ENCODE measurements around the gene PPP1R18.
"Not testable (repeated sequence)": the region's sequence is repeated elsewhere in the genome, so short reads cannot be mapped to it uniquely, and the experiment has no call there.

The PPP1R18 gene

DNA sequence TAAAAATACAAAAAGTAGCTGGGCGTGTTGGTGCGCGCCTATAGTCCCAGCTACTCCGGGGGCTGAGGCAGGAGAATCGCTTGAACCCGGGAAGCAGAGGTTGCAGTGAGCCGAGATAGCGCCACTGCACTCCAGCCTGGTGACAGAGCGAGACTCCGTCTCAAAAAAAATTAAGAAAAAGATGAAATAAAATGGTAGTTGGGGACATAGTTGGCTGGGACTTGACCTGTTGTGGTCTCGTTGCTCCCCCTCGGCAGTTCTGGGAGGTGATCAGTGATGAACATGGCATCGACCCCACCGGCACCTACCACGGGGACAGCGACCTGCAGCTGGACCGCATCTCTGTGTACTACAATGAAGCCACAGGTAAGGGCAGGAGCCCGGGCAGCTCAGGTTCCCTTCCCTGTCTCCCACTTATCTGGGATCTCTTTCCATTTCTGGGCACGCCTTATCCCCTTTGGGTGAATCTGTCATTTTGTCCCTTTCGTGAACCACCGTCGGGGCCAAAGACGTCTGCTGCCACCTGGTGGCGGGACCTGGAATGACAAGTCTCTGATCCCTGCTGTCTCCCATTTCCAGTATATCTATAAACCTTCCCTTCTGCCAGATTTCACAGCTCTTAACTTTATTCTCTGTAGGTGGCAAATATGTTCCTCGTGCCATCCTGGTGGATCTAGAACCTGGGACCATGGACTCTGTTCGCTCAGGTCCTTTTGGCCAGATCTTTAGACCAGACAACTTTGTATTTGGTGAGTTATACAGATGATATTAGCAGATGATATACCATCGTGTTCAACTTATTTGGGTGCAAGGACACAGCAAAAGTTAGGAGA lies 36.1 kb upstream of the PPP1R18 start:
- peak; percentile 85 to 94 for DNase-seq (ENCODE audit: low spot score in 2 of 2)
- no peak for ATAC-seq
- Mint-ChIP-seq H3K9me3 (no peaks in the 10 kb centered on the region), H3K36me3 (peaks cover 82% of the 10 kb centered on the region), H3K4me1 (peaks cover 61% of the 10 kb centered on the region), H3K4me3 (peak overlapping the region; percentile 94), H3K27ac (peak overlapping the region; percentile 96)

GRCh38 chr6:30722025-30722279 lies 35.5 kb upstream of the PPP1R18 start:
- peaks cover 67% of the 10 kb centered on the region for H3K4me1 Mint-ChIP-seq
- peaks cover 82% of the 10 kb centered on the region for H3K36me3 Mint-ChIP-seq
- ATAC-seq; DNase-seq (ENCODE audit: low spot score in 2 of 2); H3K9me3 Mint-ChIP-seq: not testable (repeated sequence)
- peak overlapping the region; percentile 94 for H3K4me3 Mint-ChIP-seq
- peak overlapping the region; percentile 96 for H3K27ac Mint-ChIP-seq

GRCh38 chr6:30721198-30722024 lies 35.0 kb upstream of the PPP1R18 start:
- Mint-ChIP-seq H3K27ac (peak overlapping the region; percentile 96), H3K4me3 (peak overlapping the region; percentile 94), H3K36me3 (peaks cover 82% of the 10 kb centered on the region), H3K4me1 (peaks cover 72% of the 10 kb centered on the region), H3K9me3 (no peaks in the 10 kb centered on the region)
- ATAC-seq: peak; percentile 48
- DNase-seq (ENCODE audit: low spot score in 2 of 2): peak; percentile 95 to 97

GRCh38 chr6:30720738-30721197 lies 34.3 kb upstream of the PPP1R18 start:
- ATAC-seq: no peak
- Mint-ChIP-seq H3K4me1 (peaks cover 76% of the 10 kb centered on the region), H3K4me3 (peak overlapping the region; percentile 94), H3K9me3 (no peaks in the 10 kb centered on the region), H3K27ac (peak overlapping the region; percentile 96), H3K36me3 (peaks cover 77% of the 10 kb centered on the region)
- peak; percentile 45 to 84 for DNase-seq (ENCODE audit: low spot score in 2 of 2)

- Mint-ChIP-seq H3K4me1 (peaks cover 72% of the 10 kb centered on the region), H3K4me3 (peak within 1 kb of the TSS; percentile 94), H3K36me3 (peaks cover 77% of the 10 kb centered on the region), H3K9me3 (no peaks in the 10 kb centered on the region), H3K27ac (peak within 1 kb of the TSS; percentile 96)
- DNase-seq (ENCODE audit: low spot score in 2 of 2): peak; percentile 79 to 95
- ATAC-seq: peak; percentile 78
These were observed 33.6 kb upstream of the PPP1R18 start, which contains the start of gene TUBB for GRCh38 chr6:30719791-30720737. Gene TUBB, plus strand, starts transcription at chr6:30720352. Its CDS starts 155 bp downstream, at chr6:30720507.

GRCh38 chr6:30719356-30719755 lies 32.9 kb upstream of the PPP1R18 start:
- ATAC-seq (no peak), DNase-seq (ENCODE audit: low spot score in 2 of 2) (no peak)
- Mint-ChIP-seq H3K27ac (peak overlapping the region; percentile 96), H3K9me3 (no peaks in the 10 kb centered on the region), H3K4me3 (peak overlapping the region; percentile 94), H3K4me1 (peaks cover 70% of the 10 kb centered on the region), H3K36me3 (peaks cover 77% of the 10 kb centered on the region)

DNA sequence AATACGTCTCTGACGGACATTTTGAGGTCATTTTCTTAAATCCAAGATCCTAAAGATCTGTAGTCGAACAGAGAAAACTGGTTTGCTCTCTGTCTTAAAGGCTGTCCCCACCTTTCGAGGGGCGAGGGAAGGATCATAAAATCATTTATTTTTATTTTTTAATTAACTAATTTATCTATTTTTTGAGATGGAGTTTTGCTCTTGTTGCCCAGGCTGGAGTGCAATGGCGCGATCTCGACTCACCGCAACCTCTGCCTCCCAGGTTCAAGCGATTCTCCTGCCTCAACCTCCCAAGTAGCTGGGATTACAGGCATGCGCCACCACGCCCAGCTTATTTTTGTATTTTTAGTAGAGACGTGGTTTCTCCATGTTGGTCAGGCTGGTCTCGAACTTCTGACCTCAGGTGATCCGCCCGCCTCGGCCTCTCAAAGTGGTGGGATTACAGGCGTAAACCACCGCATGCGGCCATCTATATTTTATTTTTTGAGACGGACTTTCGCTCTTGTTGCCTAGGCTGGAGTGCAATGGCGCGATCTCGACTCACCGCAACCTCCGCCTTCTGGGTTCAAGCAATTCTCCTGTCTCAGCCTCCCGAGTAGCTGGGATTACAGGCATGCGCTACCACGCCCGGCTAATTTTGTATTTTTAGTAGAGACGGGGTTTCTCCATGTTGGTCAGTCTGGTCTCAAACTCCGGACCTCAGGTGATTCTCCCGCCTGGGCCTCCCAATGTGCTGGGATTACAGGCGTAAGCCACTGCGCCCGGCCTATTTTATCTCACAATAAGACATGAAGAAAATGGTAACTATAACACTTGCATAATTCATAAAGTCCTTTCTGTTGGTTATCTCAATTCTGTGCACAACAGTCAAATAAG lies 31.6 kb upstream of the PPP1R18 start:
- peaks cover 63% of the 10 kb centered on the region for H3K4me1 Mint-ChIP-seq
- H3K9me3 Mint-ChIP-seq; ATAC-seq; DNase-seq (ENCODE audit: low spot score in 2 of 2): not testable (repeated sequence)
- peak overlapping the region; percentile 99 for H3K27ac Mint-ChIP-seq
- H3K36me3 Mint-ChIP-seq: peaks cover 77% of the 10 kb centered on the region
- H3K4me3 Mint-ChIP-seq: peak overlapping the region; percentile 94

- Mint-ChIP-seq H3K4me1 (peaks cover 63% of the 10 kb centered on the region), H3K36me3 (peaks cover 77% of the 10 kb centered on the region), H3K27ac (peak within 1 kb of the TSS; percentile 99), H3K4me3 (peak within 1 kb of the TSS; percentile 94), H3K9me3 (no peaks in the 10 kb centered on the region)
- DNase-seq (ENCODE audit: low spot score in 2 of 2) (peak; percentile 89 to 99), ATAC-seq (peak; percentile 86)
These were observed 30.8 kb upstream of the PPP1R18 start, which contains the start of gene MDC1 for GRCh38 chr6:30717129-30717844. Gene MDC1, minus strand, starts transcription at chr6:30717281. Its CDS starts 2,106 bp downstream, at chr6:30715175.

GRCh38 chr6:30716879-30717128 lies 30.4 kb upstream of the PPP1R18 start:
- no peaks in the 10 kb centered on the region for H3K9me3 Mint-ChIP-seq
- DNase-seq (ENCODE audit: low spot score in 2 of 2): no peak
- H3K4me3 Mint-ChIP-seq: peak overlapping the region; percentile 94
- H3K27ac Mint-ChIP-seq: peak overlapping the region; percentile 99
- no peak for ATAC-seq
- H3K36me3 Mint-ChIP-seq: peaks cover 77% of the 10 kb centered on the region
- peaks cover 63% of the 10 kb centered on the region for H3K4me1 Mint-ChIP-seq

GRCh38 chr6:30714263-30714662 lies 27.8 kb upstream of the PPP1R18 start:
- no peak overlapping the region for H3K27ac Mint-ChIP-seq
- no peaks in the 10 kb centered on the region for H3K9me3 Mint-ChIP-seq
- ATAC-seq (no peak), DNase-seq (ENCODE audit: low spot score in 2 of 2) (no peak)
- no peak overlapping the region for H3K4me3 Mint-ChIP-seq
- H3K36me3 Mint-ChIP-seq: peaks cover 78% of the 10 kb centered on the region
- peaks cover 60% of the 10 kb centered on the region for H3K4me1 Mint-ChIP-seq

DNA sequence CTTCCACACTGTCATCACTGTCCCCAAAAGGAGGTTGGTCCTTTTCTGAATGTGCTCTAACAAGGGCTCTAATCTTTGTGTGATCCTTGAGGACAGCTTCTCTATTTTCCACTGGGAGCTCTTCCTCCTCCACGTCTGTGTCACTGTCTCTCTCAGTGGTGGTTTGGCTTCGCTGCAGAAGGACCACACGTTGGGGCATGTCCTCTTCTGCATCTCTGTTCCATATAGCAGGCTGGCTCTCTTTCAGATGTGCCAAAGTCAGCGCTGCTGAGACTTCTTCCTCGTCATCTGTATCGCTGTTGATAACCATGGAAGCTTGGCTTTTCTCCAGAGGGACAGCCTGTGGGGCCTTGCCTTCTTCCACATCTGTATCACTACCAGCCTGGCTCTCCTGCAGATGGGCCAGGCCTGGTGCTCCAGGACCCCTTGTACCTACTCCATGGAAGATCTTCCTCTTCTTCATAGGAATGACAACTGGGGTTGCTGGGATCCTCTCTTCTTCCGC lies 26.0 kb upstream of the PPP1R18 start:
- H3K9me3 Mint-ChIP-seq: no peaks in the 10 kb centered on the region
- H3K4me3 Mint-ChIP-seq: peak overlapping the region; percentile 59
- ATAC-seq (no peak), DNase-seq (ENCODE audit: low spot score in 2 of 2) (no peak)
- H3K27ac Mint-ChIP-seq: peak overlapping the region; percentile 94
- H3K36me3 Mint-ChIP-seq: peaks cover 93% of the 10 kb centered on the region
- peaks cover 61% of the 10 kb centered on the region for H3K4me1 Mint-ChIP-seq

GRCh38 chr6:30711758-30712380 lies 25.4 kb upstream of the PPP1R18 start:
- Mint-ChIP-seq H3K4me3 (peak overlapping the region; percentile 59), H3K27ac (peak overlapping the region; percentile 94), H3K4me1 (peaks cover 55% of the 10 kb centered on the region), H3K36me3 (peaks cover 93% of the 10 kb centered on the region), H3K9me3 (no peaks in the 10 kb centered on the region)
- ATAC-seq (peak; percentile 81), DNase-seq (ENCODE audit: low spot score in 2 of 2) (no peak)

All from stimulated activated effector memory CD8-positive, alpha-beta T cell treated with anti-CD3 and anti-CD28 coated beads, Interleukin-12 subunit alpha, Interleukin-12 subunit beta, amount 100 ng/mL, for 72 hours (primary cell).